MCF 10A (cell line): ENCODE results near the gene MAPK1IP1L. TPM values are rescaled to one million over a fixed set of nuclear protein-coding genes. Genes with fewer than 3 reads are reported as not detected.

Source experiments
- BruUV-seq: library from RNA; stranded (reverse); fragments of 400-500 nt; replicated peaks from 2 replicates; lab custom pipeline; 2021; lab: Mats Ljungman, UMichigan
- CTCF ChIA-PET: fragments of 300-600 bp; sonication (Branson Sonifier 250); formaldehyde crosslinking; extraction: SDS; loops from one replicate; lab custom pipeline; 2021; ENCODE audit warnings: antibody characterized with exemption, inconsistent platforms; lab: Yijun Ruan, JAX
- POLR2A ChIA-PET: fragments of 300-600, 350-650 bp; sonication (Branson Sonifier 250); formaldehyde crosslinking; extraction: SDS; loops from one replicate; lab custom pipeline; 2020; ENCODE audit warnings: antibody characterized with exemption, inconsistent platforms; lab: Yijun Ruan, JAX
- DNase-seq: peaks from one replicate; pipeline ENCODE4 v3.0.0-alpha.2; 2018; ENCODE audit not compliant: unreplicated experiment
- H3K27ac Mint-ChIP-seq: one replicate; pipeline ENCODE4 v1.8.0; 2022; ENCODE audit warnings: mild to moderate bottlenecking, low read depth, mixed read lengths; ENCODE audit not compliant: unreplicated experiment
- H3K27me3 Mint-ChIP-seq: one replicate; pipeline ENCODE4 v1.8.0; 2022; ENCODE audit warnings: mixed read lengths; ENCODE audit not compliant: insufficient read depth, unreplicated experiment
- H3K36me3 Mint-ChIP-seq: one replicate; pipeline ENCODE4 v1.8.0; 2022; ENCODE audit warnings: mild to moderate bottlenecking, moderate library complexity, mixed read lengths; ENCODE audit not compliant: insufficient read depth, unreplicated experiment
- H3K4me1 Mint-ChIP-seq: one replicate; pipeline ENCODE4 v1.8.0; 2022; ENCODE audit warnings: mixed read lengths; ENCODE audit not compliant: insufficient read depth, unreplicated experiment
- H3K4me3 Mint-ChIP-seq: one replicate; pipeline ENCODE4 v1.8.0; 2022; ENCODE audit warnings: mild to moderate bottlenecking, moderate library complexity, mixed read lengths; ENCODE audit not compliant: unreplicated experiment
- H3K9me3 Mint-ChIP-seq: one replicate; pipeline ENCODE4 v1.8.0; 2022; ENCODE audit warnings: mixed read lengths; ENCODE audit not compliant: unreplicated experiment
- intact Hi-C: fragments of 100-400 bp; cut with micrococcal nuclease; formaldehyde crosslinking; loops from 2 replicates; pipeline ENCODE4 v1.14.1; 2022
- total RNA-seq: library from RNA; stranded (reverse); gene quantifications from 2 replicates; pipeline ENCODE4 v1.2.3, GENCODE V29; 2022
- TF ChIP-seq, protein P1 (sequence below): fragments of 200-600 bp; IDR thresholded peaks from one replicate; pipeline ENCODE4 v1.8.0; 2022; ENCODE audit warnings: antibody characterized with exemption, mild to moderate bottlenecking; ENCODE audit not compliant: unreplicated experiment

The MAPK1IP1L gene
- total RNA-seq, 1 experiment from 2014 or later, result 118 TPM

DNA sequence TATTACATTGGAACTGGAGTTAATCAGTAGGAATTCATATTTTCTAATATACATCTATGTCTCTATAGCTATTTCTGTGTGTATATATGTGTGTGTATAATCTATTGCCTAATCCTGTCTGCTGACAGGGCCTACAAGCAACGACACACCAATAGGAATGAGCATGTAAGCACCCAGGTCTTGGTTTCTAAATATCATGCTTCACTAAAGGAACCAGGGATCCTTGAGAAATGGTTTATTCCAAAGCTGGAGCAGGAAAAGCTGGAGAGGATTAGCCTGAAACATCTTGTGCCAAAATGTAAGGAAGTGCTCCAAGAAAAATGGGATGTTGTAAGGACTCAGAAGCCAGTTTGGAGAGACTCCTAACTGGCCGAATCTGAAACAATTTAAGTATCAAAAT, 48.3 kb downstream of the MAPK1IP1L start:
- ChIA-PET CTCF (interaction anchor here (0.7 to 3.7 kb wide), 5 partner anchors 8 to 61 kb away, joined by 3 to 15 read pairs (median 4); no protein-coding TSS in a partner anchor), POLR2A (interaction anchor here (0.8 to 9.0 kb wide), 10 partner anchors 9 to 73 kb away, joined by 3 to 140 read pairs (median 6); partner anchors contain the start of genes LGALS3, MAPK1IP1L, SOCS4 and WDHD1)
- Mint-ChIP-seq H3K4me3 (no peak overlapping the region), H3K27ac (peak overlapping the region; percentile 18), H3K36me3 (peaks cover 7% of the 10 kb centered on the region), H3K4me1 (peaks cover 35% of the 10 kb centered on the region), H3K9me3 (no peaks in the 10 kb centered on the region), H3K27me3 (no peaks in the 10 kb centered on the region)
- no TSS peak for BruUV-seq
- TF ChIP-seq, protein P1, sequence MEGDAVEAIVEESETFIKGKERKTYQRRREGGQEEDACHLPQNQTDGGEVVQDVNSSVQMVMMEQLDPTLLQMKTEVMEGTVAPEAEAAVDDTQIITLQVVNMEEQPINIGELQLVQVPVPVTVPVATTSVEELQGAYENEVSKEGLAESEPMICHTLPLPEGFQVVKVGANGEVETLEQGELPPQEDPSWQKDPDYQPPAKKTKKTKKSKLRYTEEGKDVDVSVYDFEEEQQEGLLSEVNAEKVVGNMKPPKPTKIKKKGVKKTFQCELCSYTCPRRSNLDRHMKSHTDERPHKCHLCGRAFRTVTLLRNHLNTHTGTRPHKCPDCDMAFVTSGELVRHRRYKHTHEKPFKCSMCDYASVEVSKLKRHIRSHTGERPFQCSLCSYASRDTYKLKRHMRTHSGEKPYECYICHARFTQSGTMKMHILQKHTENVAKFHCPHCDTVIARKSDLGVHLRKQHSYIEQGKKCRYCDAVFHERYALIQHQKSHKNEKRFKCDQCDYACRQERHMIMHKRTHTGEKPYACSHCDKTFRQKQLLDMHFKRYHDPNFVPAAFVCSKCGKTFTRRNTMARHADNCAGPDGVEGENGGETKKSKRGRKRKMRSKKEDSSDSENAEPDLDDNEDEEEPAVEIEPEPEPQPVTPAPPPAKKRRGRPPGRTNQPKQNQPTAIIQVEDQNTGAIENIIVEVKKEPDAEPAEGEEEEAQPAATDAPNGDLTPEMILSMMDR, result no peak
- intact Hi-C loops, result no loop called here
- DNase-seq, result no peak

DNA sequence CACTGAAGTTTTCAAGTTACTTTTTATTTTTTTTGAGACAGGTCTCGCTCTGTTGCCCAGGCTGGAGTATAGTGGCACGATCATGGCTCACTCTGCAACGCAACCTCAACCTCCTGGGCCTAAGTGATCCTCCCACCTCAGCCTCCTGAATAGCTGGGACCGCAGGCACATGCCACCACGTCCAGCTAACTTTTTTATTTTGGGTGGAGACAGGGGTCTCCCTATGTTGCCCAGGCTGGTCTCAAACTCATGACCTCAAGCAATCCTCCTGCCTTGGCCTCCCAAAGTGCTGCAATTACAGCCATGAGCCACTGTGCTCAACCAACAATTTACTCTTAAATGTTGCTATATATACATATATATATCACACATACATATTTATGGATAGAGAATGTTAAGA, 50.3 kb downstream of the MAPK1IP1L start:
- Mint-ChIP-seq H3K27me3 (no peaks in the 10 kb centered on the region), H3K4me3 (peak overlapping the region; percentile 81), H3K27ac (peak overlapping the region; percentile 99), H3K36me3 (peaks cover 7% of the 10 kb centered on the region), H3K9me3 (no peaks in the 10 kb centered on the region), H3K4me1 (peaks cover 35% of the 10 kb centered on the region)
- no peak for DNase-seq
- CTCF ChIA-PET, result interaction anchor here (0.7 to 1.6 kb wide), 4 partner anchors 24 to 59 kb away, joined by 3 to 9 read pairs (median 5); no protein-coding TSS in a partner anchor
- intact Hi-C loops, result no loop called here
- BruUV-seq, result no TSS peak
- POLR2A ChIA-PET, result interaction anchor here (0.7 to 9.3 kb wide), 19 partner anchors 7 to 196 kb away, joined by 3 to 385 read pairs (median 10); partner anchors contain the start of genes LGALS3, MAPK1IP1L, SOCS4 and WDHD1
- TF ChIP-seq, protein P1, result no peak

DNA sequence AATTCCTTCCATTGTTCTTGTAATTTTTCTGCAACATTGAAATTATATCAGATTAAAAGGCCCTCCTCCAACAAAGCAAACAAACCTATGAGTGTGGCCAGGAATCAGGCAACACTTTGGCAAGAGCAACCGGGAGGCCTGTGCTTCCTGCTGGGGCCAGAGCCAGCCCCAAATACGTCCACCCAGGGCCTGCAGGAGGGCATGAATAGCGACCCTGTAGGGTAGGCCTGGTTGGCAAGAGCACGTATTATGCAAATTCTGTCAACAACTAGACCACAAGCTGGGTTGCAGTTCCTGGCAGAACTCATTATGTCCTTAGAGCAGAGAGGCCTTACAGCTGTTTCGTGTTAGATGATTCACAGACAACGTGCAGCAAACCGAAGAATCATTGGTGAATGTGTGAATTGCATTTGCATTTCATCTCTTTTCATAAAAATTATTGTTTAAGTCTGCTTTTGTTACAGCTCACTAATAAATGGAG, 50.7 kb downstream of the MAPK1IP1L start:
- intact Hi-C loops, result no loop called here
- DNase-seq, result peak; percentile 95
- peaks cover 7% of the 10 kb centered on the region for H3K36me3 Mint-ChIP-seq
- peak overlapping the region; percentile 99 for H3K27ac Mint-ChIP-seq
- CTCF ChIA-PET, result interaction anchor here (0.6 to 2.7 kb wide), 10 partner anchors 8 to 32 kb away, joined by 3 to 15 read pairs (median 7); no protein-coding TSS in a partner anchor
- no TSS peak for BruUV-seq
- H3K27me3 Mint-ChIP-seq, result no peaks in the 10 kb centered on the region
- H3K9me3 Mint-ChIP-seq, result no peaks in the 10 kb centered on the region
- H3K4me3 Mint-ChIP-seq, result peak overlapping the region; percentile 81
- POLR2A ChIA-PET, result interaction anchor here (0.7 to 9.3 kb wide), 27 partner anchors 8 to 221 kb away, joined by 3 to 385 read pairs (median 9); partner anchors contain the start of genes LGALS3, MAPK1IP1L, SOCS4 and WDHD1
- H3K4me1 Mint-ChIP-seq, result peaks cover 35% of the 10 kb centered on the region
- TF ChIP-seq, protein P1, result no peak

DNA sequence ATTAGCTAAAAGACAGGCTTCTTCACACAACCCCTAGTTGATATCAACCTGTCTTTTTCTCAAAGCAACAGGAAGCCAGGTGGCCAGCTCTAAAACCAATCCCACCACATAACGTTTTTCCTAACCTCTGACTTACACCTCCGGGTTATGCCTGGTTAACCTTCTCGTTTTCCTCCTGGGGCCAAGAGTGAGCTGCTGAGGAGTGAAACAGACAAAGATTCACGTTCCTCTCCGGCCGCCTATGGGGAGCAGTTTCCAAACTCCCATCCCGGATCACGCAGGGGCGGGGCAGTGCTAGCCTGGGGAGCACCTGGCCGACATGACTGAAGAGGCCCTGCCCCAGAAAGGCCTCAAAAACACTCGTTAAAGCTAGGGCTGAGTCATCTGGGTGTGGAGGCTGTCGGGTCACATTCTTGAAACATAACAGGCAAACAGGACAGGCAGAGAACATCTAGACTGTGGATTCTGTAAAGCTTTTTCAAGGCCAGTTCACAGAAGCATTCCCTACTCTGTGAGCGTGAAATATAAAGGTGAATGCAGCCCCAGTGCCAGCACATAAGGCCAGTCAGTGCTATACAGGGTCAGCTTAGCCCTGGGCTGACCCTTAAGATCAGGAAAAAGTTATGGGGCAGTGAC, 51.7 kb downstream of the MAPK1IP1L start:
- Mint-ChIP-seq H3K27ac (peak overlapping the region; percentile 99), H3K9me3 (no peaks in the 10 kb centered on the region), H3K4me1 (peaks cover 37% of the 10 kb centered on the region), H3K36me3 (peaks cover 7% of the 10 kb centered on the region), H3K27me3 (no peaks in the 10 kb centered on the region), H3K4me3 (peak overlapping the region; percentile 81)
- TF ChIP-seq, protein P1, result no peak
- POLR2A ChIA-PET, result interaction anchor here (0.6 to 9.3 kb wide), 33 partner anchors 9 to 308 kb away, joined by 3 to 385 read pairs (median 7); partner anchors contain the start of genes LGALS3, MAPK1IP1L, SOCS4 and WDHD1
- DNase-seq, result peak; percentile 97
- CTCF ChIA-PET, result interaction anchor here (0.9 to 2.7 kb wide), 13 partner anchors 9 to 58 kb away, joined by 3 to 15 read pairs (median 7); no protein-coding TSS in a partner anchor
- intact Hi-C loops, result loop anchor here (1.0 kb wide), 1 partner anchor 27 kb away; no protein-coding TSS in a partner anchor
- no TSS peak for BruUV-seq
